Activated CD4-positive, alpha-beta T cell treated with anti-CD3 and anti-CD28 coated beads, Interleukin-2, amount 10 ng/mL, durations not matched to agents 24 days and 14 days (primary cell): ENCODE data around the gene FCHO1. TPM values are rescaled to one million over a fixed set of nuclear protein-coding genes. Genes with fewer than 3 reads are reported as not detected.
"Not testable (repeated sequence)": the region's sequence is repeated elsewhere in the genome, so short reads cannot be mapped to it uniquely, and the experiment has no call there.

Source experiments
- DNase-seq: peaks from one replicate; pipeline ENCODE4 v3.0.0; 2022
- H3K27ac Mint-ChIP-seq: one replicate; pipeline ENCODE4 v1.8.0; 2022; ENCODE audit warnings: mild to moderate bottlenecking, mixed read lengths
- H3K27me3 Mint-ChIP-seq: one replicate; pipeline ENCODE4 v1.8.0; 2022; ENCODE audit warnings: mixed read lengths
- H3K36me3 Mint-ChIP-seq: one replicate; pipeline ENCODE4 v1.8.0; 2022; ENCODE audit warnings: low read depth, mild to moderate bottlenecking, mixed read lengths
- H3K4me1 Mint-ChIP-seq: one replicate; pipeline ENCODE4 v1.8.0; 2021; ENCODE audit warnings: mixed read lengths
- H3K4me3 Mint-ChIP-seq: one replicate; pipeline ENCODE4 v1.8.0; 2022; ENCODE audit warnings: mild to moderate bottlenecking, moderate library complexity, mixed read lengths
- H3K9me3 Mint-ChIP-seq: one replicate; pipeline ENCODE4 v1.8.0; 2021; ENCODE audit warnings: mixed read lengths
- intact Hi-C: fragments of 100-400 bp; cut with micrococcal nuclease; formaldehyde crosslinking; loops from one replicate; pipeline ENCODE4 v1.15.1; 2023
- total RNA-seq: library from RNA; stranded (reverse); gene quantifications from 2 replicates; pipeline ENCODE4 v1.2.3, GENCODE V29; 2022

The FCHO1 gene
- total RNA-seq, 1 donor from 2014 or later, result 91.9 TPM

DNA sequence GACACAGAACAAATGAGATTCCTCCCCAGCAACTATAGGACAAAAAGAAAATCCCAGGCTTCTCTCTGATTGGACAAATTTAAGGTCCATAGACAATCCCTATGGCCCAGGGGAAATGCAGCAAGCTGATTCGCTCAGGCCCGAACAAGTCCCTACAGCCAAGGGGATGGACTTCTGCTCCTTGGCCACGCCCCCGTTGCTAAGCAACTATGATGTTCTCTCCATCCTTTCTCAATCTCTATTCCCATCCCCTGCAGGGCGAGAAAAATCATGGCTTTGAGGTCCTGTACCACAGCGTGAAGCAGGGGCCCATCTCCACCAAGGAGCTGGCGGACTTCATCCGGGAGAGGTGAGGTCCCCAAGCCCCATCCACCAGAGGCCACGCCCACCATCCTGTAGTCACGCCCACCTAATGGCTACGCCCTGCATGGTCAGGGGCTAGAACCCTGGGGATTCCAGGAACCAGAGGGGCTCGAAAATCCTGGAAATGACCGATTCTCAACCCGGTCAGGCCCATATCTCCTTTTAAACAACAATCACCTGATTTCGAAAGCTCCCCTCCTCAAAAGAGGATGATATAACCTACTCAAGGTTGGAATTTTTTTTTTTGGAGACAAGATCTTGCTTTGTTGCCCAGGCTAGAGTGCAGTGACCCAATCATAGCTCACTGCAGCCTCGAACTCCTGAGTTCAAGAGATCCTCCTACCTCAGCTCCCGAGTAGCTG is 11.4 kb downstream of the FCHO1 start:
- H3K36me3 Mint-ChIP-seq, result peaks cover 66% of the 10 kb centered on the region
- no peak overlapping the region for H3K27ac Mint-ChIP-seq
- DNase-seq, result peak; percentile 71
- H3K9me3 Mint-ChIP-seq, result no peaks in the 10 kb centered on the region
- H3K27me3 Mint-ChIP-seq, result no peaks in the 10 kb centered on the region
- intact Hi-C loops, result no loop called here
- H3K4me3 Mint-ChIP-seq, result no peak overlapping the region
- H3K4me1 Mint-ChIP-seq, result peaks cover 18% of the 10 kb centered on the region

DNA sequence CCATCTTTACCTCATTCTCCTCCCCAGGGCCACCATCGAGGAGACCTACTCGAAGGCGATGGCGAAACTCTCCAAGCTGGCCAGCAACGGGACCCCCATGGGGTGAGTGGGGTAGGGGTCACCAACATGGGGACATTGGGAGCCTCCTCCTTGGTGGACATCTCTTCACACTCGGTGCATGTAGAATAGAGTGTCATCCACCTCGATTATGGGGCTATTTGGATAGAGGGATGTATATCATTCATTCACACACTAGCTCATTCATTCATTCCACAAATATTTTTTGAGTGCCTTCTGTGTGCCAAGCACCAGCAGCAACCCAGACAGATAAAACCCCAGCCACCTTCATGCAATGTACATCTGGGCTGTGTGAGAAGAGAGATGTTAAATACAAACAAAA is 13.1 kb downstream of the FCHO1 start:
- peaks cover 64% of the 10 kb centered on the region for H3K36me3 Mint-ChIP-seq
- H3K9me3 Mint-ChIP-seq, result no peaks in the 10 kb centered on the region
- no peaks in the 10 kb centered on the region for H3K27me3 Mint-ChIP-seq
- DNase-seq, result no peak
- no peak overlapping the region for H3K4me3 Mint-ChIP-seq
- no peak overlapping the region for H3K27ac Mint-ChIP-seq
- peaks cover 15% of the 10 kb centered on the region for H3K4me1 Mint-ChIP-seq
- intact Hi-C loops, result no loop called here

DNA sequence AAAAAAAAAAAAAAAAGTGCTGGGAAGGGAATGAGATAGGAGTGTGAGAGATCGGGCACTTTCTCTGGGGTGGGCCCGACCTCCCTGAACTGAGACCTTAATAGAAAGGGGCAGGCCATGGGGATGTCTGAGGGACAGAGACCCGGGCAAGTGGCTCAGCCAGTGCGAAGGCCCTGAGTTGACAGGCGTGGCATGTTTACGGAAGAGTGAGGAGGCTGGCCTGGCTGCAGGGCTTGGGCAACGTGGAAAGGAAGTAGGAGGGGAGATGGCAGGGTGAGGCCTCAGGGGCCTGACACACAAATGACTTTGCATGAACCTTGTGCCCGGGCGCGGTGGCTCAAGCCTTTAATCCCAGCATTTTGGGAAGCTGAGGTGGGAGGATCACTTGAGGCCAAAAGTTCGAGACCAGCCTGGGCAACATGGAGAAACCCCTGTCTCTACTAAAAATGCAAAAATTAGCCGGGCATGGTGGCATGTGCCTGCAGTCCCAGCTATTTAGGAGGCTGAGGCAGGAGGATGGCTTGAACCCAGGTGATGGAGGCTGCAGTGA is 13.9 kb downstream of the FCHO1 start:
- H3K27ac Mint-ChIP-seq, result no peak overlapping the region

DNA sequence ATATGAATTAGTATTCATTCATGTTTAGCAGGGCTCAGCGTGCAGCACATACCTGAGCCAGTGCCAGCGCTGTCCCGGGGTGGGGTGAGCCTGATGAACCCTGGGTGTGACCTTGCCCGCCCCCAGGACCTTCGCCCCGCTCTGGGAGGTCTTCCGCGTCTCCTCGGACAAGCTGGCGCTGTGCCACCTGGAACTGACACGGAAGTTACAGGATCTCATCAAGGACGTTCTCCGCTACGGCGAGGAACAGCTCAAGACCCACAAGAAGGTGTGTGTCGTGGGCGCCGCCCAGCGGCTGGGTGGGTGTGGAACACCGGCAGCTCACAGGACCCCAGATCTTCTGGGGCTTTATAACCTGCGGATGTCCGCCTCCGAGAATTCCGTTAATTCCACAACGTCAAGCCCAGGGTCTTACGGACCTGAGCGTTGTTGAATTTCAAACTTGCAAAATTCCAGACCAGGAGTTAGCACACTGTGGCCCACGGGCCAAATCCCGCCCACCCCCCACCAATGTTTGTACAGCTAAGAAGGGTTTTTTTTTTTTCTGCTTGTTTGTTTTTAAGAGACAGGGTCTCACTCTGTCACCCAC is 15.4 kb downstream of the FCHO1 start:
- peaks cover 56% of the 10 kb centered on the region for H3K36me3 Mint-ChIP-seq
- H3K27me3 Mint-ChIP-seq, result no peaks in the 10 kb centered on the region
- no peak overlapping the region for H3K4me3 Mint-ChIP-seq
- no peak overlapping the region for H3K27ac Mint-ChIP-seq
- DNase-seq, result peak; percentile 88
- intact Hi-C loops, result loop anchor here (1.0 kb wide), 1 partner anchor 62 kb away; no protein-coding TSS in a partner anchor
- H3K9me3 Mint-ChIP-seq, result no peaks in the 10 kb centered on the region
- peaks cover 9% of the 10 kb centered on the region for H3K4me1 Mint-ChIP-seq

More for the DNA sequence above, 13.9 kb downstream of the FCHO1 start:
- Mint-ChIP-seq H3K9me3 (no peaks in the 10 kb centered on the region), H3K4me1 (peaks cover 14% of the 10 kb centered on the region), H3K36me3 (peaks cover 62% of the 10 kb centered on the region), H3K27me3 (no peaks in the 10 kb centered on the region), H3K4me3 (no peak overlapping the region)
- intact Hi-C loops, result no loop called here
- no peak for DNase-seq

DNA sequence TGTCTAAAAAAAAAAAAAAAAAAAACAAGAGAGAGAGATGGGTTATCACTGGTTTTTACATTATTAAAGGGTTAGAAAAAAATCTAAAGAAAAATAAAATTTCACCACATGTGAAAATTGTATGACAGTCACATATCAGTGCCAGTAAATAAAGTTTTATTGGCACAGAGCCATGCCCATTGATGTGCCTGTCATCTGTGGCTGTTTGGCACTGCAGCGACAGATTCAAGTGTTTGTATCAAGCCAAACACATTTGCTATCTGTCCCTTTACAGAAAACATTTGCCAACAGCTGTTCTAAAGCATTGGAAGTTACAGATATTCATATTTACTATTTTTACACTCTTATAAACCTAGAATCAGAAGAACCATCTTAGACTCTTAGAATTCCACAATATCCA is 16.3 kb downstream of the FCHO1 start:
- Mint-ChIP-seq H3K36me3 (peaks cover 61% of the 10 kb centered on the region), H3K27ac (no peak overlapping the region), H3K9me3 (no peaks in the 10 kb centered on the region), H3K4me3 (no peak overlapping the region), H3K4me1 (peaks cover 5% of the 10 kb centered on the region), H3K27me3 (no peaks in the 10 kb centered on the region)
- no peak for DNase-seq
- intact Hi-C loops, result no loop called here

DNA sequence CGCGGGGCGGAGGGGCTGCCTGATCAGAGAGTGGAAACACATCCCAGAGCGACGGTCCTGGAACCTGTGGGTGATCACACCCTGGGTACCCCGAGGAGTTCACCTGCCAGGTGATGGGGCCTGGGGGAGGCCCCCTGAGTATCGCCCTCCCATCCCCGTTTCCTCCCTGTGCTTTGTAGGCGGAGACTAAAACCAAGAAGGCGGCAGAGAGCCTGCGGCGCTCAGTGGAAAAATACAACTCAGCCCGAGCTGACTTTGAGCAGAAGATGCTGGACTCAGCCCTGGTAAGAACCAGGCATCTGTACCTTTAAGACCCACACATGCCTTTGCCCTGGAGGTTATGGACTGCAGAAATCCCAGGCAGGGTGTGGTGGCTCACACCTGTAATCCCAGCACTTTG is 19.3 kb downstream of the FCHO1 start:
- Mint-ChIP-seq H3K36me3 (peaks cover 63% of the 10 kb centered on the region), H3K27me3 (no peaks in the 10 kb centered on the region), H3K27ac (no peak overlapping the region), H3K4me1 (peaks cover 6% of the 10 kb centered on the region), H3K4me3 (no peak overlapping the region), H3K9me3 (no peaks in the 10 kb centered on the region)
- no peak for DNase-seq
- intact Hi-C loops, result no loop called here

DNA sequence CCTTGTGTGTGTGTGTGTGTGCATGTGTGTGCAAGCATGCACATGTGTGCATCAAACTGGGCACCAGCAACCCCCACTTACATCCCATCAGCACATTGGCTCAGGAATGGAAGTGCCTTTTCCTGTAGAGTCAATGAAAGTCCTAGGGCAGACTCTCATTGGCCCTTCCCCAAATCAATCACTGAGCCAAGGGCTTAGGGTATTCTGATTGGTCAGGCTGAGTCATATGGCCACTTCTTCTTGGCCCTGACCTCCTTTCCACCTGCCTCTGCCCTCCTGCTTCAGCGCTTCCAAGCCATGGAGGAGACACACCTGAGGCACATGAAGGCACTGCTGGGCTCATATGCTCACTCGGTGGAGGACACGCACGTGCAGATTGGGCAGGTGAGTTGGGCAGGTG is 20.9 kb downstream of the FCHO1 start:
- Mint-ChIP-seq H3K27ac (no peak overlapping the region), H3K36me3 (peaks cover 62% of the 10 kb centered on the region), H3K27me3 (no peaks in the 10 kb centered on the region), H3K4me1 (peaks cover 6% of the 10 kb centered on the region), H3K9me3 (no peaks in the 10 kb centered on the region), H3K4me3 (no peak overlapping the region)
- DNase-seq, result no peak
- intact Hi-C loops, result no loop called here

DNA sequence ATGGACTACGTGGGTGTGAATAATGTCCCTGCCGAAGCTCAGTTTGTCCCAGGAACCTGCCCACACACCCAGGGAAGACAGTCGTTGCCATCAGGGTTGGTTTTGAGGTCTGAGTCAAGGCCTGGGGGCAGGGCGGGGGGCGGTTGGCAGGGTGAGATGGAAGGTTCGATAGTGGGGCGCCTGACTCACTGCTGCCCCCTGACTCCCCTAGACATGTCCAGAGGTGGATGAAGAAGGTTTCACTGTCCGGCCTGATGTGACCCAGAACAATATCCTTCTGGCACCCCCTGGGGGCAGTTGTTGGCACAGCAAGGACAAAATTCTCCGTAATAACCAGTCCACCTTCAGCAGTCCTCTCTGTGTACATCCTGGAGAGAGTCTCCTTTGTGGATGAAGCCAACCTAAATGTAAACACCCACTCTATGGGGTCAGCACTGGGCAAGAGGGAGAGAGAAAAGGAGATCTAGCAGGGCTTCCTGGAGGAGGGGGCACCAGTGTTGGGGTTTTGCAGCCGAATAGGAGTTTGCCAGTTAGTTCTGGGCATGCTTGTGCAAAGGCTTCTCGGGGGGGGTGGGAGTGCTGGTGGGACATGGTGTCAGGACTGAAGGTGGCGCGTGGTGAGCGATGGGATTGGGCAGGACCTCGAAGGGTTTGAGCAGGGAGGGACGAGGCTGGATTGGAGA is 24.1 kb downstream of the FCHO1 start:
- Mint-ChIP-seq H3K36me3 (peaks cover 63% of the 10 kb centered on the region), H3K27ac (no peak overlapping the region), H3K4me1 (peaks cover 14% of the 10 kb centered on the region), H3K27me3 (no peaks in the 10 kb centered on the region), H3K9me3 (no peaks in the 10 kb centered on the region), H3K4me3 (no peak overlapping the region)
- intact Hi-C loops, result loop anchor here (5.0 kb wide), 1 partner anchor 53 kb away; no protein-coding TSS in a partner anchor
- DNase-seq, result peak; percentile 77

DNA sequence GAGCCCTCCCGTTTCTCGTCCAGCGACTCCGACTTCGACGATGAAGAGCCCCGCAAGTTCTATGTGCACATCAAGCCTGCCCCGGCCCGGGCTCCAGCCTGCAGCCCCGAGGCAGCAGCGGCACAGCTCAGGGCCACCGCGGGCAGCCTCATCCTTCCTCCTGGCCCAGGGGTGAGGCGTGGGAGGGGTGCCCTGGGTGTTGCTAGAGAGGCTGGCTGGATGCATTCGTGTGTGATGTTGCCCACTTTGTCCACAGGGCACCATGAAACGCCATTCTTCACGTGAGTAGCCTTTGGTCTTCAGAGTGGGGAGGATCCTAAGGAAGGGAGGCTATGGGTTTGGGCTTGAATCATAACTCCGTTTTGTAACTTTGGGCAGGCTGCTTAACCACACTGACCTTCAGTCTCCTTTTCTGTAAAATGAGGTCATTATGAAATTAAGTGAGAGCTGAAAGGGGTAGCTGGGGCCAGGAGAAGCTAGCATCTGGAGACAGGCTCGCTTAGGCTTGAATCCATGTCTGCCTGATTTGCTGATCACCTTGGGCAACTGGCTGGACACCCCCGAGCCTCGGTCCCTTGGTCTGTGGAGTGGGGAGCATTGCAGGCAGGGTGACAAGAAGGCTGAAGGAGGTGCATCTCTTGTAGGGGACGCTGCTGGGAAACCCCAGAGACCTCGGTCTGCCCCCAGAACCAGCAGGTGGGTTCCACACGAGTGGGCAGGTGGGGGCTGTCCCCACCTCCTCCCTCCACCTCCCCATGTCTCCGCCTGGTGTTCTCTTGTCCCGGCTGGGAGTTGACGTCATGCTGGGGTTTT is 24.9 kb downstream of the FCHO1 start:
- Mint-ChIP-seq H3K27ac (peak overlapping the region; percentile 76), H3K27me3 (no peaks in the 10 kb centered on the region), H3K4me3 (no peak overlapping the region), H3K9me3 (no peaks in the 10 kb centered on the region), H3K4me1 (peaks cover 15% of the 10 kb centered on the region), H3K36me3 (peaks cover 60% of the 10 kb centered on the region)
- no peak for DNase-seq
- intact Hi-C loops, result loop anchor here (5.0 kb wide), 1 partner anchor 54 kb away; no protein-coding TSS in a partner anchor

DNA sequence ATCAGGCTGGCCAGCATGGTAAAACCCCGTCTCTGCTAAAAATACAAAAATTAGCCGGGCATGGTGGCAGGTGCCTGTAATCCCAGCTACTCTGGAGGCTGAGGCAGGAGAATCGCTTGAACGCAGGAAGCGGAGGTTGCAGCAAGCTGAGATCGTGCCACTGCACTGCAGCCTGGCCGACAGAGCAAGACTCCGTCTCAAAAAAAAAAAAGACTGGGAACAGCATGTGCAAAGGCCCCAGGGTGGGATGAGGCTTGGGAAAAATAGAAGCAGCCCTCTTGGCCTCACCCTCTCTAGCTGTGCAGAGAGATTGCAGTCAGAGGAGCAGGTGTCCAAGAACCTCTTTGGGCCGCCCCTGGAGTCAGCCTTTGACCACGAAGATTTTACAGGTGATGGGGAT is 26.6 kb downstream of the FCHO1 start:
- not testable (repeated sequence) for H3K27ac Mint-ChIP-seq, H3K4me3 Mint-ChIP-seq, H3K27me3 Mint-ChIP-seq, H3K9me3 Mint-ChIP-seq, DNase-seq
- intact Hi-C loops, result loop anchor here (5.0 kb wide), 1 partner anchor 56 kb away; no protein-coding TSS in a partner anchor
- peaks cover 15% of the 10 kb centered on the region for H3K4me1 Mint-ChIP-seq
- H3K36me3 Mint-ChIP-seq, result peaks cover 59% of the 10 kb centered on the region

DNA sequence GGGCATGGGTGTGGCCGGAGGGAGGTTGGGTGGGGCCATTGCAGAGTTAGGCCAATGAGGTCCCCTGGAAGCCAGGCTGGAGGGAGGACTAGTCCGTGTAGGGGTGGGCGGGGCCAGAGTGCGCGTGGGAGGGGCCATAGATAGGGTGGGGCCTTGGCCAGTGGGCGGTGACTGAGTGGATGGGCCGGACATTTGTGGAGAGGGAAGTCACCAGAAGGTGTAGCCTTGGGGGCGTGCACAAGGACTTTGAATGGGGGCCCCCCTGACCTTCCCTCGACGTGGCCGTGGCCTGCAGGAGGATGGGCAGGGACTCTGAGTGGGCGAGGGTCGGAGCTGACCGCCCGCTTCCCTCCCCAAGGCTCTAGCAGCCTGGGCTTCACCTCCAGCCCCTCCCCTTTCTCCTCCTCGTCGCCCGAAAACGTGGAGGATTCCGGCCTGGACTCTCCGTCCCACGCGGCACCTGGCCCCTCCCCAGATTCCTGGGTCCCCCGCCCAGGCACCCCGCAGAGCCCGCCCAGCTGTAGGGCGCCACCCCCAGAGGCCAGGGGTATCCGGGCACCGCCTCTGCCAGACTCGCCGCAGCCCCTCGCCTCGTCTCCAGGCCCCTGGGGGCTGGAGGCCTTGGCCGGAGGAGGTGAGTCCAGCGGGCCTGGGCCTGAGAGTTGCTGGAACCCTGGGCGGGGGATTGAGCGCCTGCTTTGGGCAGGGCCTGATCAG is 27.1 kb downstream of the FCHO1 start:
- Mint-ChIP-seq H3K27me3 (no peaks in the 10 kb centered on the region), H3K27ac (no peak overlapping the region), H3K4me1 (peaks cover 15% of the 10 kb centered on the region), H3K36me3 (peaks cover 56% of the 10 kb centered on the region), H3K9me3 (no peaks in the 10 kb centered on the region), H3K4me3 (no peak overlapping the region)
- intact Hi-C loops, result loop anchor here (5.0 kb wide), 1 partner anchor 56 kb away; no protein-coding TSS in a partner anchor
- peak; percentile 82 for DNase-seq

DNA sequence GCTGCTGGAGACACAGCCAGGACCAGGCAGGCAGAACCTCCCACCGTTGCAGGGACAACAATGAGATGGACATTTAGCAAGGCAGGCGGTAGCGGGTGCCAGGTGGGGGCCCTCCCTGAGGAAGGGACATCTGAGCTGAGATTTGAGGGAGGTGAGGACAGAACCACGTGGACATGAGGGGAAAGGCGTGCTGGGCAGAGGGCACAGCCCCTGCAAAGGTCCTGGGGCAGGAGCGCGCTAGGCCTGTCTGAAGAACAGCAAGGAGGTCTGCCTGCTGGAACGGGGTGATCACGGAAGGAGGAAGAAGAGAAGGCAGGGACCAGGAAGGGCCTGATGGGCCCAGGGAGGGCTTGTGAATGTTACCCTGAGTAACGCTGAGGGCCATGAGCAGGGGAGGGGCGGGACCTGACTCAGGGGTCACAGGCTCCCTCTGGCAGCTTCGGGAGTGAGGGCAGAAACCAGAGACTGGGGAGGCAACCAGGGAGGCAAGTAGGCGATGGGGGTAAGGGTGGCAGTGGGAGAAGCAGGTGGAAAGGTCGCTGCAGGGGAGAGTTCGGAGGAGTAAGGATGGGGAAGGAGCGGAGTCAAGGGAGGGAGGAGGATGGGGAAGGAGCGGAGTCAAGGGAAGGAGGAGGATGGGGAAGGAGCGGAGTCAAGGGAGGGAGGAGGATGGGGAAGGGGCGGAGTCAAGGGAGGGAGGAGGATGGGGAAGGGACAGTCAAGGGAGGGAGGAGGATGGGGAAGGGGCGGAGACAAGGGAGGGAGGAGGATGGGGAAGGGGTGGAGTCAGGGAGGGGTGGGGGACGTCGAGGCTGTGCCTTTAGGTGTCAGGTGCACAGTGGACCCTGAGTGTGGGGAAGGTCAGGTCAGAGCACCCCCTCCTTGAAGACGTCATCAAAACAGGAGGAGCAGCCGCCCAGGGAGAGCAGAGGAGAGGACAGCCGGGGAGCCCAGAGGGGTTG is 28.0 kb downstream of the FCHO1 start:
- Mint-ChIP-seq H3K4me1 (peaks cover 17% of the 10 kb centered on the region), H3K36me3 (peaks cover 52% of the 10 kb centered on the region), H3K27me3 (no peaks in the 10 kb centered on the region), H3K27ac (peak overlapping the region; percentile 73), H3K4me3 (no peak overlapping the region), H3K9me3 (no peaks in the 10 kb centered on the region)
- intact Hi-C loops, result loop anchor here (5.0 kb wide), 1 partner anchor 57 kb away; no protein-coding TSS in a partner anchor
- peak; percentile 53 for DNase-seq
